ENCODE results near the gene OR3A1. TPM values are rescaled to one million over a fixed set of nuclear protein-coding genes. Genes with fewer than 3 reads are reported as not detected.
"Not testable (repeated sequence)": the region's sequence is repeated elsewhere in the genome, so short reads cannot be mapped to it uniquely, and the experiment has no call there.

OR3A1 gene
- total RNA-seq, 2 experiments from 2014 or later = 0.44 to 0.64 TPM

- H3K4me3 Mint-ChIP-seq; POLR2A ChIA-PET; H3K9me3 Mint-ChIP-seq; H3K27me3 Mint-ChIP-seq; H3K36me3 Mint-ChIP-seq (ENCODE audit: low read depth); H3K4me1 Mint-ChIP-seq; DNase-seq; CTCF ChIA-PET; H3K27ac Mint-ChIP-seq: not testable (repeated sequence)
Measured at GRCh38 chr17:3249013-3249412, 49.1 kb downstream of the OR3A1 start.

- H3K4me1 Mint-ChIP-seq; H3K27me3 Mint-ChIP-seq; CTCF ChIA-PET; H3K9me3 Mint-ChIP-seq; POLR2A ChIA-PET; DNase-seq; H3K4me3 Mint-ChIP-seq; H3K36me3 Mint-ChIP-seq (ENCODE audit: low read depth); H3K27ac Mint-ChIP-seq: not testable (repeated sequence)
Measured at GRCh38 chr17:3244841-3245240, 53.3 kb downstream of the OR3A1 start.

- CTCF ChIA-PET = not testable (repeated sequence)
Measured at GRCh38 chr17:3241044-3241443, 57.1 kb downstream of the OR3A1 start.

More at GRCh38 chr17:3241044-3241443, 57.1 kb downstream of the OR3A1 start:
- H3K27me3 Mint-ChIP-seq; H3K4me1 Mint-ChIP-seq; H3K9me3 Mint-ChIP-seq; POLR2A ChIA-PET; H3K36me3 Mint-ChIP-seq (ENCODE audit: low read depth); DNase-seq; H3K27ac Mint-ChIP-seq; H3K4me3 Mint-ChIP-seq: not testable (repeated sequence)

Other genes with a start within 250 kb of the OR3A1 start
- not detected for gene OR1D5, start 234.8 kb downstream of the OR3A1 start, total RNA-seq
- not detected for gene OR1D2, start 193.9 kb downstream of the OR3A1 start, total RNA-seq
- gene OR1G1, start 170.8 kb downstream of the OR3A1 start, total RNA-seq = not detected
- not detected for gene OR1A2, start 100.8 kb downstream of the OR3A1 start, total RNA-seq
- gene OR1A1, start 90.7 kb downstream of the OR3A1 start, total RNA-seq = not detected
- gene OR3A2, start 87.9 kb upstream of the OR3A1 start, total RNA-seq = 1 to 10 TPM; 1.4 to 2.0 TPM
- not detected for gene OR1E1, start 100.0 kb upstream of the OR3A1 start, total RNA-seq
- not detected for gene OR3A3, start 113.0 kb upstream of the OR3A1 start, total RNA-seq
- gene OR1E2, start 135.5 kb upstream of the OR3A1 start, total RNA-seq = not detected
- under 1 TPM; 0.81 to 0.89 TPM for gene SPATA22, start 173.5 kb upstream of the OR3A1 start, total RNA-seq
- gene ASPA, start 177.6 kb upstream of the OR3A1 start, total RNA-seq = not detected

All from activated CD4-positive, alpha-beta T cell treated with anti-CD3 and anti-CD28 coated beads, Interleukin-2, amount 10 ng/mL, durations not matched to agents 7 days and 5 days (primary cell).